Fibroblast of mammary gland (primary cell): ENCODE results near the gene PIKFYVE.
"Not testable (repeated sequence)": the region's sequence is repeated elsewhere in the genome, so short reads cannot be mapped to it uniquely, and the experiment has no call there.

Experiments
- DNase-seq: peaks from one replicate; pipeline ENCODE4 v3.0.0-alpha.2; 2010; ENCODE audit warnings: low read depth
- H3K4me3 ChIP-seq: 2 replicates; pipeline ENCODE4 v1.5.1; 2011; ENCODE audit warnings: low read depth, mild to moderate bottlenecking, low read length, moderate library complexity; ENCODE audit not compliant: control insufficient read depth
- TF ChIP-seq, protein P1 (sequence below): conservative IDR thresholded peaks from 2 replicates; pipeline ENCODE4 v1.5.1; 2011; ENCODE audit warnings: low read depth, low read length, inconsistent platforms; ENCODE audit not compliant: control insufficient read depth, insufficient read depth

Gene PIKFYVE, protein sequence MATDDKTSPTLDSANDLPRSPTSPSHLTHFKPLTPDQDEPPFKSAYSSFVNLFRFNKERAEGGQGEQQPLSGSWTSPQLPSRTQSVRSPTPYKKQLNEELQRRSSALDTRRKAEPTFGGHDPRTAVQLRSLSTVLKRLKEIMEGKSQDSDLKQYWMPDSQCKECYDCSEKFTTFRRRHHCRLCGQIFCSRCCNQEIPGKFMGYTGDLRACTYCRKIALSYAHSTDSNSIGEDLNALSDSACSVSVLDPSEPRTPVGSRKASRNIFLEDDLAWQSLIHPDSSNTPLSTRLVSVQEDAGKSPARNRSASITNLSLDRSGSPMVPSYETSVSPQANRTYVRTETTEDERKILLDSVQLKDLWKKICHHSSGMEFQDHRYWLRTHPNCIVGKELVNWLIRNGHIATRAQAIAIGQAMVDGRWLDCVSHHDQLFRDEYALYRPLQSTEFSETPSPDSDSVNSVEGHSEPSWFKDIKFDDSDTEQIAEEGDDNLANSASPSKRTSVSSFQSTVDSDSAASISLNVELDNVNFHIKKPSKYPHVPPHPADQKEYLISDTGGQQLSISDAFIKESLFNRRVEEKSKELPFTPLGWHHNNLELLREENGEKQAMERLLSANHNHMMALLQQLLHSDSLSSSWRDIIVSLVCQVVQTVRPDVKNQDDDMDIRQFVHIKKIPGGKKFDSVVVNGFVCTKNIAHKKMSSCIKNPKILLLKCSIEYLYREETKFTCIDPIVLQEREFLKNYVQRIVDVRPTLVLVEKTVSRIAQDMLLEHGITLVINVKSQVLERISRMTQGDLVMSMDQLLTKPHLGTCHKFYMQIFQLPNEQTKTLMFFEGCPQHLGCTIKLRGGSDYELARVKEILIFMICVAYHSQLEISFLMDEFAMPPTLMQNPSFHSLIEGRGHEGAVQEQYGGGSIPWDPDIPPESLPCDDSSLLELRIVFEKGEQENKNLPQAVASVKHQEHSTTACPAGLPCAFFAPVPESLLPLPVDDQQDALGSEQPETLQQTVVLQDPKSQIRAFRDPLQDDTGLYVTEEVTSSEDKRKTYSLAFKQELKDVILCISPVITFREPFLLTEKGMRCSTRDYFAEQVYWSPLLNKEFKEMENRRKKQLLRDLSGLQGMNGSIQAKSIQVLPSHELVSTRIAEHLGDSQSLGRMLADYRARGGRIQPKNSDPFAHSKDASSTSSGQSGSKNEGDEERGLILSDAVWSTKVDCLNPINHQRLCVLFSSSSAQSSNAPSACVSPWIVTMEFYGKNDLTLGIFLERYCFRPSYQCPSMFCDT (N-terminal part only)

DNA sequence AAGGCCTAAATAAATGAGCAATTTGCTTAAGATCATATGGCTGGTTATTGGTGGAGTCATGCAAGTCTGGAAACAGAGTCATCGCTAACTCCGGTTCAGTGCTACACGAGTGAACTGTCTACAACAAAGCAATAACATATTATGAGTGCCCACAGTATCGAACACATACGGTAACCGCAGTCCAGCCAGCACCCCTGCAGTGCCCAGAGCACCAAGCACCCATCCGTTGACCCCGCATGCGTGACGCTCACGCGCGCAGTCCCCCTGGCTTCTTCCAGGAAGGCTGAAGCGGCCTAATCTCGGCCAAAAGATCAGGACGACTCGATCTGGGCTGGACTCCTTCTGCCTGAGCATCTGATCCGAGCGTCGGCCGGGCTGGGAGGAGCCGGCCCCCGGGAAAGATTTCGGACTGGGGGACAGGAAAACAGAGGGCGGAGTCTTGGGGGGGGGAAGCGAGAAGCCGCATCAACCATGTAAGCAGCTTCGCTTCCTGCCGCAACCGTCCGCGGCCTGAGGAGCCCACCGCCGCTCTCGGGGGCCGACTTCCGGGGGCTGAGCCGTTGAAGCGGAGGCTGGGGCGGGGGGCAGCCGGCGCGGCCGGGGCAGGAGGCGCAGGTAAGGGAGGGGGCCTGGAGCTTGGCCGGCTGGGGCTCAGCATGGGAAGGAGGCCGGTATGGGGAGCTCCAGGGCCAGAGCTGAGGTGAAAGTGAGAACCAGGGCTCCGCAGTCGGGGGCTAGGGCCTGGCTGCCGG lies at the start of gene PIKFYVE:
Gene PIKFYVE (plus strand): TSS at position 455 of the 752 bp plus-strand sequence. CDS start 5,265 bp downstream, outside the sequence.
- DNase-seq, result peak; percentile 97
- TF ChIP-seq, protein P1, sequence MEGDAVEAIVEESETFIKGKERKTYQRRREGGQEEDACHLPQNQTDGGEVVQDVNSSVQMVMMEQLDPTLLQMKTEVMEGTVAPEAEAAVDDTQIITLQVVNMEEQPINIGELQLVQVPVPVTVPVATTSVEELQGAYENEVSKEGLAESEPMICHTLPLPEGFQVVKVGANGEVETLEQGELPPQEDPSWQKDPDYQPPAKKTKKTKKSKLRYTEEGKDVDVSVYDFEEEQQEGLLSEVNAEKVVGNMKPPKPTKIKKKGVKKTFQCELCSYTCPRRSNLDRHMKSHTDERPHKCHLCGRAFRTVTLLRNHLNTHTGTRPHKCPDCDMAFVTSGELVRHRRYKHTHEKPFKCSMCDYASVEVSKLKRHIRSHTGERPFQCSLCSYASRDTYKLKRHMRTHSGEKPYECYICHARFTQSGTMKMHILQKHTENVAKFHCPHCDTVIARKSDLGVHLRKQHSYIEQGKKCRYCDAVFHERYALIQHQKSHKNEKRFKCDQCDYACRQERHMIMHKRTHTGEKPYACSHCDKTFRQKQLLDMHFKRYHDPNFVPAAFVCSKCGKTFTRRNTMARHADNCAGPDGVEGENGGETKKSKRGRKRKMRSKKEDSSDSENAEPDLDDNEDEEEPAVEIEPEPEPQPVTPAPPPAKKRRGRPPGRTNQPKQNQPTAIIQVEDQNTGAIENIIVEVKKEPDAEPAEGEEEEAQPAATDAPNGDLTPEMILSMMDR, result no peak
- H3K4me3 ChIP-seq, result peak within 1 kb of the TSS; percentile 95

DNA sequence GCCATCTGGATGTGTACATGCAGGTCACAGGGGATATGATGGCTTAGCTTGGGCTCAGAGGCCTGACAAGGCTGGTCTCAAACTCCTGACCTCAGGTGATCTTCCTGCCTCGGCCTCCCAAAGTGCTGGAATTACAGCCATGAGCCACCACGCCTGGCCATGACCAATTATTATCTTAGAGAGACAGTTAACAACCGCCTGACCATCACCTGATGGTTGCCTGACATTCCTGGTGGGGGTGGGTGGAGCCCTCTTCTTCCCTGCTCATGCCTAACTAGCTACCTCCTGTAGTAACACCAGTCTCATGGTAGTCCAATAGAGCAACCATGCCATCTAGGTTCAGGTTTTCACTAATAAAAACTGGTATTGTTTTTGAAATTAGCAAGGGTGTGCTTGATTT lies 44.2 kb upstream of the PIKFYVE start:
- not testable (repeated sequence) for H3K4me3 ChIP-seq, DNase-seq

DNA sequence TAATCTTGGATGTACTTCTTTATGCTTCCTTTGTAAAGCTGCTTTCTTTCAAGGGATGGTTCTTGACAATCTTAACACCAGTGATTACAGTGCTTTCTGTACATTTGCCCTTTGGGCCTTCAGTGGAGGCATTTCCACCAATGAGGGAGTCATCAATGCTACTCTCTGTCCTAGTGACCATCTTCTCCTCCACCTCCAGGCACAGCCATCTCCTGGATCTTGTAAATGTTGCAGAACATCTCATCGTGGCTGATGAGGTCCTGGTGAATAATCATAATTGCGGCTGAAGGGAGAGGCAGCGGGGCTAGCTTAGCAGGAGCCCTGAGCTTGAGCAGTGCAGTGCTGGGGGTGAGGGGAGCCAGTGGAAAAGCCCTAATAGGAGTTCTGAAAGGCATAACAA lies 43.7 kb upstream of the PIKFYVE start:
- peak; percentile 51 for DNase-seq
- H3K4me3 ChIP-seq, result no peak overlapping the region
- TF ChIP-seq, protein P1, result no peak

DNA sequence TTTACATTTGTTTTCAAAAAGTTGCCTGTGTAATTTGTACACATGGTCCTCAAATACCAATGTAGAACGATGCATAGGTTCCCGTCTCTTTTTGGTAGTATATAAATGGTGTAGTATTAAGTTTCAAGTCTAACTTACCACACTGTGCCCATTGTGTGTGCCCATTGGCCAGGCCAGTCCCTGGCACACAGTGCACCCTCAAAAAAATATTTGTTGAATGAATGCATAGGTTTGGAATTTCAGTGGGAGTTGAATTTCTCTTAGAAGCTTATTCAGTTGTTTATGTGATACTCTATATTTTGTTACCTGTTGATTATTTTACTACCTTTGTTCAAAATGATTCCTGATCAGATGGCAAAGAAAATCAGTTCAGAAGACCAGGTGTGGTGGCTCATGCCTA lies 41.3 kb upstream of the PIKFYVE start:
- H3K4me3 ChIP-seq, result no peak overlapping the region
- DNase-seq, result no peak
- TF ChIP-seq, protein P1, result no peak

DNA sequence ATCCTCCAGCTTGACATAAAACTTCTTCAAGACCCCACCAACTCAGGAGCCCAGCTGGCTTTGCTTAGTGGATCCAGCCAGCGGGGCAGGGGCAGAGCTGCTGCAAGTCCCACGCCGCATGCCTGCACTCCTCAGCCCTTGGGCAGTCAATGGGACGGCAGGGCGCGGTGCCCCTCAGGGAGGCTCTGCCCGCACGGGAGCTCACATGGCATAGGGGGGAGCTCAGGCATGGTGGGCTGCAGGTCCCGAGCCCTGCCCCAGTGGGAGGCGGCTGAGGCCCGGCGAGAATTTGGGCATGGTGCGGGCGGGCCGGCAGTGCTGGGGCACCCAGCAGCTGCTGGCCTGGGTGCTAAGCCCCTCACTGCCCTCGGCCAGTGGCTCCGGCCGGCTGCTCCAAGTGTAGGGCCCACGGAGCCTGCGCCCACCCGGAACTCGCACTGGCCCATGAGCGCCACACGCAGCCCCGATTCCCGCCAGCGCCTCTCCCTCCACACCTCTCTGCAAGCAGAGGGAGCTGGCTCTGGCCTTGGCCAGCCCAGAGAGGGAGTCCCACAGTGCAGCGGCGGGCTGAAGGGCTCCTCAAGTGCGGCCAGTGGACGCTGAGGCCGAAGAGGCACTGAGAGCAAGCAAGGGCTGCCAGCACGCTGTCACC lies 38.3 kb upstream of the PIKFYVE start:
- TF ChIP-seq, protein P1, result no peak
- DNase-seq, result no peak
- no peak overlapping the region for H3K4me3 ChIP-seq

DNA sequence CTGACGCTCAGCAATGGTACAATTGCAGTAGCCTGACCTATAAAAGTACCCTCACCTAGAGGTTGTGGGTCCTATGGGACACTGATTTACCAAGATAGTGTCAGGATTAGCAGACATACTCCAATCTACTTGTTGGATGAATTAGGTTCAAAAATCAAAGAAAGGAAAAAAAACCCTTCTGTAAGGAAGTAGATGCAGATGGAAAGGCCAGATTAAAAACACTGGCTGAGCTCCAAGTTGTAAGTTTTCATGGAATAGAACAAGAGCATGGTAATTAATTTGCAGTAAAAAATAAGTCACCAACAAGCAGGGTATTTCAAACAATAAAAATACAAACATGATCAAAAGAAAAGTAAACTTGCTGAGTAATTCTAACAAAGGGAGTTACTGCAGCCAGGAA lies 37.6 kb upstream of the PIKFYVE start:
- no peak overlapping the region for H3K4me3 ChIP-seq
- TF ChIP-seq, protein P1, result no peak
- DNase-seq, result no peak
